Smooth muscle cell (in vitro differentiated cells): Measurements from ENCODE around the gene ANGPT4. TPM values are rescaled to one million over a fixed set of nuclear protein-coding genes. Genes with fewer than 3 reads are reported as not detected.

Experiments
- DNase-seq: peaks from one replicate; lab custom pipeline; 2025; ENCODE audit not compliant: unreplicated experiment; lab: John Stamatoyannopoulos, UW
- H2AFZ ChIP-seq: fragments of 200-600 bp; sonication (generic); 2 replicates; pipeline ENCODE4 v1.6.0; 2016; ENCODE audit warnings: antibody characterized with exemption, low read depth, mild to moderate bottlenecking
- H3F3A ChIP-seq: fragments of 200-600 bp; sonication (generic); 2 replicates; pipeline ENCODE4 v1.6.0; 2017; ENCODE audit warnings: antibody characterized with exemption, low read depth
- H3K27ac ChIP-seq: fragments of 200-600 bp; sonication (generic); 2 replicates; pipeline ENCODE4 v1.5.1; 2016; ENCODE audit warnings: low read depth, mild to moderate bottlenecking
- H3K27me3 ChIP-seq: fragments of 200-600 bp; sonication (generic); 2 replicates; pipeline ENCODE4 v1.6.1; 2016; ENCODE audit warnings: low read depth, mild to moderate bottlenecking
- H3K36me3 ChIP-seq: fragments of 200-600 bp; sonication (generic); 2 replicates; pipeline ENCODE4 v1.5.1; 2016; ENCODE audit warnings: low read depth
- H3K4me1 ChIP-seq: fragments of 200-600 bp; sonication (generic); 2 replicates; pipeline ENCODE4 v1.5.1; 2016; ENCODE audit warnings: low read depth
- H3K4me2 ChIP-seq: fragments of 200-600 bp; sonication (generic); 2 replicates; pipeline ENCODE4 v1.6.0; 2016; ENCODE audit warnings: mild to moderate bottlenecking
- H3K4me3 ChIP-seq: fragments of 200-600 bp; sonication (generic); 2 replicates; pipeline ENCODE4 v1.5.1; 2016; ENCODE audit warnings: mild to moderate bottlenecking
- H3K79me2 ChIP-seq: fragments of 200-600 bp; sonication (generic); 2 replicates; pipeline ENCODE4 v1.6.0; 2016; ENCODE audit warnings: low read depth, mild to moderate bottlenecking
- H3K9ac ChIP-seq: fragments of 200-600 bp; sonication (generic); 2 replicates; pipeline ENCODE4 v1.6.0; 2016; ENCODE audit warnings: low read depth
- H3K9me3 ChIP-seq: fragments of 200-600 bp; sonication (generic); replicated peaks from 2 replicates; pipeline ENCODE4 v1.5.1; 2016; ENCODE audit warnings: low read depth
- H4K20me1 ChIP-seq: fragments of 200-600 bp; sonication (generic); 2 replicates; pipeline ENCODE4 v1.6.0; 2016; ENCODE audit warnings: low read depth
- CTCF ChIP-seq: fragments of 200-600 bp; sonication (generic); IDR thresholded peaks from 2 replicates; pipeline ENCODE4 v1.5.1; 2017; ENCODE audit warnings: borderline replicate concordance, mild to moderate bottlenecking, antibody characterized with exemption; ENCODE audit not compliant: insufficient read depth, poor library complexity, severe bottlenecking
- WGBS: methylation state at CpG from one replicate; pipeline ENCODE4 v1.1.7; 2016; ENCODE audit warnings: low lambda C conversion rate; 5-methylcytosine and 5-hydroxymethylcytosine counted together
- polyA plus RNA-seq: library from polyadenylated mRNA; unstranded; fragments of >200 nt; fragmentation: Nextera tagmentation; extraction: Ambion mirVana; gene quantifications from 2 replicates; pipeline ENCODE4 v1.2.1, GENCODE V29; 2016
- total RNA-seq: library from RNA; depleted of rRNA; stranded (reverse); fragments of >200 nt; gene quantifications from 2 replicates; pipeline ENCODE4 v1.2.3, GENCODE V29; 2014

Gene ANGPT4
- total and polyA plus RNA-seq, 2 experiments from 2014 or later, result 0.39 TPM; not detected in 1

- Histone ChIP-seq H3K4me1 (no peaks in the 10 kb centered on the region), H3F3A (no peaks in the 10 kb centered on the region), H3K4me2 (no peak overlapping the region), H3K9ac (no peak overlapping the region), H3K79me2 (no peaks in the 10 kb centered on the region), H3K36me3 (no peaks in the 10 kb centered on the region), H3K4me3 (no peak overlapping the region), H3K27ac (no peak overlapping the region), H3K27me3 (no peaks in the 10 kb centered on the region), H4K20me1 (no peaks in the 10 kb centered on the region), H2AFZ (no peak overlapping the region), H3K9me3 (no peaks in the 10 kb centered on the region)
- 88% methylated on average over 13 of the region's 19 CpGs for WGBS
- TF ChIP-seq CTCF, result no peak
- no peak for DNase-seq
These were observed 43.0 kb upstream of the ANGPT4 start for GRCh38 chr20:958936-959815.

GRCh38 chr20:957544-957943 is 41.4 kb upstream of the ANGPT4 start:
- WGBS, result 100% methylated on average over 1 of the region's 1 CpG
- Histone ChIP-seq H3K4me2 (no peak overlapping the region), H3K36me3 (no peaks in the 10 kb centered on the region), H3K79me2 (no peaks in the 10 kb centered on the region), H4K20me1 (no peaks in the 10 kb centered on the region), H3K4me1 (no peaks in the 10 kb centered on the region), H3K9me3 (no peaks in the 10 kb centered on the region), H3K4me3 (no peak overlapping the region), H3K27ac (no peak overlapping the region), H3K9ac (no peak overlapping the region), H3F3A (no peaks in the 10 kb centered on the region), H3K27me3 (no peaks in the 10 kb centered on the region), H2AFZ (no peak overlapping the region)
- DNase-seq, result no peak
- TF ChIP-seq CTCF, result no peak

GRCh38 chr20:956330-956951 is 40.3 kb upstream of the ANGPT4 start:
- TF ChIP-seq CTCF, result peak; percentile 97
- H3K9me3 ChIP-seq, result no peaks in the 10 kb centered on the region
- no peaks in the 10 kb centered on the region for H4K20me1 ChIP-seq
- H3K9ac ChIP-seq, result no peak overlapping the region
- no peaks in the 10 kb centered on the region for H3K27me3 ChIP-seq
- no peaks in the 10 kb centered on the region for H3F3A ChIP-seq
- H3K4me1 ChIP-seq, result no peaks in the 10 kb centered on the region
- no peak overlapping the region for H2AFZ ChIP-seq
- no peaks in the 10 kb centered on the region for H3K79me2 ChIP-seq
- H3K36me3 ChIP-seq, result no peaks in the 10 kb centered on the region
- no peak overlapping the region for H3K4me3 ChIP-seq
- WGBS, result 18% methylated on average over 12 of the region's 13 CpGs
- H3K4me2 ChIP-seq, result no peak overlapping the region
- H3K27ac ChIP-seq, result no peak overlapping the region
- DNase-seq, result peak; percentile 22
